Left lung (tissue), 14 donors: ENCODE measurements around the gene TTLL5. TPM values are rescaled to one million over a fixed set of nuclear protein-coding genes. Genes with fewer than 3 reads are reported as not detected.
A peak's percentile ranks its signal among the peaks of the same experiment; 100 is the strongest.

Source experiments
- ATAC-seq: fragments of 200-7000 bp; cut with Tn5 transposase; one replicate; pipeline ENCODE4 v1.9.1; 2020; ENCODE audit warnings: moderate library complexity
- DNase-seq, 4 donors: peaks; one replicate each; pipeline ENCODE4 v3.0.0-alpha.2; 2013 to 2020
- H3K27ac ChIP-seq, 2 donors: fragments of 200-600 bp; sonication (generic) in 1 of 2; one replicate each; pipeline versions ENCODE4 v1.5.0 to v1.8.0; 2020 to 2021
- H3K27me3 ChIP-seq, 2 donors: fragments of 200-600 bp; sonication (generic) in 1 of 2; one replicate each; pipeline versions ENCODE4 v1.5.0 to v1.8.0; 2020 to 2021
- H3K36me3 ChIP-seq, 2 donors: fragments of 200-600 bp; sonication (generic) in 1 of 2; one replicate each; pipeline versions ENCODE4 v1.5.0 to v1.8.0; 2020 to 2021
- H3K4me1 ChIP-seq, 2 donors: fragments of 200-600 bp; one replicate each; pipeline ENCODE4 v1.8.0; 2021
- H3K4me3 ChIP-seq, 2 donors: fragments of 200-600 bp; sonication (generic) in 1 of 2; one replicate each; pipeline versions ENCODE4 v1.5.0 to v1.8.0; 2020 to 2021; ENCODE audit warnings: mild to moderate bottlenecking in 1 of 2
- H3K9me3 ChIP-seq, 2 donors: fragments of 200-600 bp; sonication (generic) in 1 of 2; one replicate each; pipeline versions ENCODE4 v1.5.0 to v1.8.0; 2020 to 2021
- CTCF ChIP-seq, 2 donors: fragments of 200-600 bp; sonication (generic) in 1 of 2; IDR thresholded peaks; one replicate each; pipeline versions ENCODE4 v1.5.0 to v1.8.0; 2021; ENCODE audit warnings: antibody characterized with exemption in 2 of 2
- intact Hi-C, 2 donors: fragments of 100-400 bp; cut with DNase I; formaldehyde crosslinking; loops; one replicate each; pipeline versions ENCODE4 v1.11.2 to v1.14.2; 2022
- long read RNA-seq, 12 donors: library from polyadenylated mRNA in 2 of 12; unstranded in 2 of 12; transcript quantifications; one replicate each; pipeline ENCODE4 v2.0.0 and lab custom pipeline, GENCODE V29; 2019 to 2026
- polyA plus RNA-seq, 6 donors: library from polyadenylated mRNA; unstranded; fragments of 120-200 nt; gene quantifications; one replicate each; pipeline ENCODE4 v1.2.1, GENCODE V29; 2013; ENCODE audit not compliant: insufficient read length in 6 of 6
- total RNA-seq, 2 donors: library from RNA; stranded (reverse); fragmentation: NEBNext Ultra II Directional; extraction: Animal tissue kit (Norgen Biotek cat#: 25700); gene quantifications; one replicate each; pipeline ENCODE4 v1.2.1, GENCODE V29; 2021
- donor health status: DM: no; HTN: yes; CAD: no.
- donor health status: DM: no; HTN: no; CAD: no.

Gene TTLL5
- 10 to 100 TPM; 30.8 to 33.7 TPM for total RNA-seq
- 10 to 100 TPM; 39.6 to 46.7 (median 44.8) TPM for polyA plus RNA-seq
- long read RNA-seq, donor 1, partial matches to known transcripts, result 15 of 103 reads
- long read RNA-seq, donor 1, other reads (novel, unspliced or antisense), result 88 of 103 reads
- long read RNA-seq, donor 2, partial matches to known transcripts, result 0 of 5 reads
- long read RNA-seq, donor 2, other reads (novel, unspliced or antisense), result 5 of 5 reads
- long read RNA-seq, donor 3, result 0 reads
- long read RNA-seq, donor 4, partial matches to known transcripts, result 0 of 2 reads
- long read RNA-seq, donor 4, other reads (novel, unspliced or antisense), result 2 of 2 reads
- long read RNA-seq, donor 5, partial matches to known transcripts, result 28 of 71 reads
- long read RNA-seq, donor 5, other reads (novel, unspliced or antisense), result 43 of 71 reads
- long read RNA-seq, donor 6, partial matches to known transcripts, result 16 of 83 reads
- long read RNA-seq, donor 6, other reads (novel, unspliced or antisense), result 66 of 83 reads
- long read RNA-seq, donor 7, result 0 reads
- long read RNA-seq, donor 8, partial matches to known transcripts, result 17 of 77 reads
- long read RNA-seq, donor 8, other reads (novel, unspliced or antisense), result 59 of 77 reads
- long read RNA-seq, donor 9, result 0 reads
- long read RNA-seq, donor 10, partial matches to known transcripts, result 0 of 2 reads
- long read RNA-seq, donor 10, other reads (novel, unspliced or antisense), result 2 of 2 reads
- long read RNA-seq, donor 11, result 0 reads
- long read RNA-seq, donor 12, result 0 reads

- intact Hi-C loops, result no loop called here
- H3K9me3 ChIP-seq, result no peaks in the 10 kb centered on the region
- ATAC-seq (peak; percentile 96), DNase-seq (peak; percentile 97 to 98 (median 98))
- peak within 1 kb of the TSS; percentile 84 to 98 for H3K27ac ChIP-seq
- H3K4me1 ChIP-seq, result peaks cover 15 to 32% of the 10 kb centered on the region in 2 donors
- no peak for TF ChIP-seq CTCF (IDR thresholded peaks at IDR 0.05)
- peak within 1 kb of the TSS; percentile 83 to 93 for H3K4me3 ChIP-seq
- H3K36me3 ChIP-seq, result peaks cover 0 to 21% of the 10 kb centered on the region in 2 donors
- H3K27me3 ChIP-seq, result no peaks in the 10 kb centered on the region
Measured at GRCh38 chr14:75660630-75661498, at the start of gene TTLL5, which contains the start of gene ERG28. Gene TTLL5, plus strand, starts transcription at chr14:75661246. Its CDS starts 1,904 bp downstream, at chr14:75663150. Gene ERG28, minus strand, starts transcription at chr14:75660876. Its CDS starts 3,374 bp downstream, at chr14:75657502.

- H3K27me3 ChIP-seq, result no peaks in the 10 kb centered on the region
- peaks cover 0 to 9% of the 10 kb centered on the region in 2 donors for H3K9me3 ChIP-seq
- H3K27ac ChIP-seq, result no peak overlapping the region
- ATAC-seq (no peak), DNase-seq (no peak)
- H3K4me3 ChIP-seq, result no peak overlapping the region
- peaks cover 11 to 61% of the 10 kb centered on the region in 2 donors for H3K4me1 ChIP-seq
- no peaks in the 10 kb centered on the region for H3K36me3 ChIP-seq
- intact Hi-C loops, result no loop called here
- no peak for TF ChIP-seq CTCF (IDR thresholded peaks at IDR 0.05)
Measured at GRCh38 chr14:75612157-75612556, 48.9 kb upstream of the TTLL5 start.

- no peak overlapping the region for H3K4me3 ChIP-seq
- H3K36me3 ChIP-seq, result no peaks in the 10 kb centered on the region
- H3K9me3 ChIP-seq, result no peaks in the 10 kb centered on the region
- peaks cover 11 to 57% of the 10 kb centered on the region in 2 donors for H3K4me1 ChIP-seq
- no peak for DNase-seq
- H3K27me3 ChIP-seq, result no peaks in the 10 kb centered on the region
- ATAC-seq, result peak; percentile 31
- peak overlapping the region in 1 of 2 donors; percentile 93 for H3K27ac ChIP-seq
- intact Hi-C loops, result no loop called here
- TF ChIP-seq CTCF (IDR thresholded peaks at IDR 0.05), result no peak
Measured at GRCh38 chr14:75614179-75614578, 46.9 kb upstream of the TTLL5 start.

DNA sequence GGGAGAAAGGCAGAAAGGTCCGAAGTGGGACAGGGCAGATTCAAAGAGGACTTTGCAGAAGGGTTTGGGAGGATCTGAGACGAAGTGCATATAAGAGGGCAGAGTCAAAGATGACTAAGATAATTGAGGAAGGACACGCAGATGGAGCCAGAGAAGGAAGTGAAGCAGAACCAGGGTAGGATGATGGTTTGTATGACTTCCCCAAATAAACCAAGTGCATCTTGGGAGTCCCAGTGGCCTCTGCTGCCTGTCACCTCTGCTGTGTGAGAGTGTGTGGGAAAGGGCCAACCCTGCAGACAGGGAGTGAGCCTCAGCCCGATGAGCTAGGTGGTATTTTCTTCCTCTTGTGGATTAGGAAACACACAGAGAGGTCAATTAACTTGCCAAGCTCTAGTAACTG lies 45.8 kb upstream of the TTLL5 start:
- no peak for TF ChIP-seq CTCF (IDR thresholded peaks at IDR 0.05)
- DNase-seq (peak in 2 of 4 donors; percentile 65 to 70), ATAC-seq (peak; percentile 77)
- no peaks in the 10 kb centered on the region for H3K36me3 ChIP-seq
- peaks cover 6 to 50% of the 10 kb centered on the region in 2 donors for H3K4me1 ChIP-seq
- H3K4me3 ChIP-seq, result no peak overlapping the region
- peak overlapping the region in 1 of 2 donors; percentile 93 for H3K27ac ChIP-seq
- intact Hi-C loops, result no loop called here
- no peaks in the 10 kb centered on the region for H3K27me3 ChIP-seq
- no peaks in the 10 kb centered on the region for H3K9me3 ChIP-seq
